Posterior vena cava (tissue), 2 donors: Measurements from ENCODE around the gene CYP39A1. TPM values are rescaled to one million over a fixed set of nuclear protein-coding genes. Genes with fewer than 3 reads are reported as not detected.

Experiments
- DNase-seq: peaks from one replicate; pipeline ENCODE4 v3.0.0-alpha.2; 2020; ENCODE audit warnings: low spot score
- intact Hi-C, 2 donors: fragments of 100-400 bp; cut with DNase I; formaldehyde crosslinking; loops; one replicate each; pipeline versions ENCODE4 v1.14.1 to v1.14.2; 2022 to 2023
- total RNA-seq, 2 donors: library from RNA; stranded (reverse); fragmentation: NEBNext Ultra II Directional; extraction: Animal tissue kit (Norgen Biotek cat#: 25700); gene quantifications; one replicate each; pipeline ENCODE4 v1.2.1, GENCODE V29; 2021
- donor health status: DM: yes; HTN: yes; CAD: no.
- donor health status: DM: yes; HTN: yes; CAD: no.

Gene CYP39A1
- total RNA-seq, 2 donors from 2014 or later, result 1.5 to 3.7 TPM

GRCh38 chr6:46610862-46611553, 41.6 kb downstream of the CYP39A1 start:
- intact Hi-C loops, result no loop called here
- no peak for DNase-seq

- DNase-seq, result no peak
- intact Hi-C loops, result no loop called here
Measured at GRCh38 chr6:46606338-46606737, 46.3 kb downstream of the CYP39A1 start.

- intact Hi-C loops, result no loop called here
Measured at GRCh38 chr6:46605091-46605797, 47.4 kb downstream of the CYP39A1 start.

GRCh38 chr6:46598215-46598614, 54.4 kb downstream of the CYP39A1 start:
- DNase-seq, result no peak
- intact Hi-C loops, result no loop called here

More at GRCh38 chr6:46605091-46605797, 47.4 kb downstream of the CYP39A1 start:
- DNase-seq, result no peak

GRCh38 chr6:46592740-46593139, 59.9 kb downstream of the CYP39A1 start:
- intact Hi-C loops, result no loop called here
- DNase-seq, result no peak

GRCh38 chr6:46592046-46592445, 60.6 kb downstream of the CYP39A1 start:
- intact Hi-C loops, result no loop called here
- DNase-seq, result no peak

- no peak for DNase-seq
- intact Hi-C loops, result no loop called here
Measured at GRCh38 chr6:46590765-46591164, 61.9 kb downstream of the CYP39A1 start.

GRCh38 chr6:46586906-46587305, 65.7 kb downstream of the CYP39A1 start:
- intact Hi-C loops, result no loop called here

GRCh38 chr6:46584586-46584985, 68.0 kb downstream of the CYP39A1 start:
- DNase-seq, result no peak
- intact Hi-C loops, result no loop called here

More at GRCh38 chr6:46586906-46587305, 65.7 kb downstream of the CYP39A1 start:
- DNase-seq, result no peak

GRCh38 chr6:46583721-46584120, 68.9 kb downstream of the CYP39A1 start:
- intact Hi-C loops, result no loop called here
- no peak for DNase-seq

- no peak for DNase-seq
- intact Hi-C loops, result no loop called here
Measured at GRCh38 chr6:46583081-46583480, 69.5 kb downstream of the CYP39A1 start.

GRCh38 chr6:46581459-46582177, 71.0 kb downstream of the CYP39A1 start:
- intact Hi-C loops, result no loop called here
- no peak for DNase-seq

GRCh38 chr6:46575530-46575929, 77.1 kb downstream of the CYP39A1 start:
- intact Hi-C loops, result no loop called here

GRCh38 chr6:46573140-46573539, 79.5 kb downstream of the CYP39A1 start:
- intact Hi-C loops, result no loop called here

More at GRCh38 chr6:46575530-46575929, 77.1 kb downstream of the CYP39A1 start:
- no peak for DNase-seq

GRCh38 chr6:46565531-46565930, 87.1 kb downstream of the CYP39A1 start:
- intact Hi-C loops, result no loop called here
- no peak for DNase-seq

More at GRCh38 chr6:46573140-46573539, 79.5 kb downstream of the CYP39A1 start:
- DNase-seq, result no peak

GRCh38 chr6:46563924-46564323, 88.7 kb downstream of the CYP39A1 start:
- intact Hi-C loops, result no loop called here
- DNase-seq, result no peak

GRCh38 chr6:46556053-46556452, 96.6 kb downstream of the CYP39A1 start:
- intact Hi-C loops, result no loop called here
- DNase-seq, result no peak

GRCh38 chr6:46555129-46555528, 97.5 kb downstream of the CYP39A1 start:
- no peak for DNase-seq
- intact Hi-C loops, result no loop called here

GRCh38 chr6:46549155-46549554, 103.5 kb downstream of the CYP39A1 start:
- intact Hi-C loops, result no loop called here
- DNase-seq, result no peak

GRCh38 chr6:46541556-46541955, 111.1 kb downstream of the CYP39A1 start:
- DNase-seq, result no peak
- intact Hi-C loops, result no loop called here
